DMS153 (cell line): ENCODE measurements around the gene PTP4A2.

Source experiments
- DNase-seq: peaks from one replicate; lab custom pipeline; 2025; lab: John Stamatoyannopoulos, UW

PTP4A2 gene

GRCh38 chr1:31938184-31938975 lies at the start of gene PTP4A2:
Gene PTP4A2, minus strand, starts transcription at chr1:31938368. Its CDS starts 19,303 bp downstream, at chr1:31919065.
- peak; percentile 98 for DNase-seq

- peak; percentile 37 for DNase-seq
Measured at GRCh38 chr1:31987135-31987619, 49.0 kb upstream of the PTP4A2 start.

GRCh38 chr1:31985430-31985829 lies 47.3 kb upstream of the PTP4A2 start:
- peak; percentile 58 for DNase-seq

- peak; percentile 19 for DNase-seq
Measured at GRCh38 chr1:31984419-31985347, 46.5 kb upstream of the PTP4A2 start.

- peak; percentile 55 for DNase-seq
Measured at GRCh38 chr1:31981972-31982371, 43.8 kb upstream of the PTP4A2 start.

- no peak for DNase-seq
Measured at GRCh38 chr1:31981456-31981839, 43.3 kb upstream of the PTP4A2 start.

GRCh38 chr1:31980835-31981455 lies 42.8 kb upstream of the PTP4A2 start:
- no peak for DNase-seq

GRCh38 chr1:31978843-31979400 lies 40.8 kb upstream of the PTP4A2 start:
- DNase-seq = no peak

GRCh38 chr1:31977385-31978131 lies 39.4 kb upstream of the PTP4A2 start:
- no peak for DNase-seq

- DNase-seq = no peak
Measured at GRCh38 chr1:31976401-31976800, 38.2 kb upstream of the PTP4A2 start.

- DNase-seq = no peak
Measured at GRCh38 chr1:31970873-31971272, 32.7 kb upstream of the PTP4A2 start.

- no peak for DNase-seq
Measured at GRCh38 chr1:31961536-31961935, 23.4 kb upstream of the PTP4A2 start.

- no peak for DNase-seq
Measured at GRCh38 chr1:31959521-31960340, 21.6 kb upstream of the PTP4A2 start.

GRCh38 chr1:31957701-31958674 lies 19.8 kb upstream of the PTP4A2 start:
- DNase-seq = no peak

- no peak for DNase-seq
Measured at GRCh38 chr1:31955917-31956736, 18.0 kb upstream of the PTP4A2 start.

- no peak for DNase-seq
Measured at GRCh38 chr1:31954607-31955283, 16.6 kb upstream of the PTP4A2 start.

GRCh38 chr1:31952825-31953220 lies 14.7 kb upstream of the PTP4A2 start:
- DNase-seq = no peak

GRCh38 chr1:31951276-31951675 lies 13.1 kb upstream of the PTP4A2 start:
- no peak for DNase-seq
